NCI-H460 (cell line): ENCODE results near the gene FCN3. TPM values are rescaled to one million over a fixed set of nuclear protein-coding genes. Genes with fewer than 3 reads are reported as not detected.

ENCODE experiments used
- DNase-seq: peaks from one replicate; pipeline ENCODE4 v3.0.0-alpha.2; 2016; ENCODE audit warnings: low read depth; ENCODE audit errors: extremely low read depth
- total RNA-seq: library from RNA; depleted of rRNA; stranded (reverse); fragments of >200 nt; shearing (Covaris generic); gene quantifications from 2 replicates; pipeline ENCODE4 v1.2.3, GENCODE V29; 2014

The FCN3 gene
- total RNA-seq, 1 experiment from 2014 or later, result not detected

GRCh38 chr1:27361044-27361402 lies 13.6 kb downstream of the FCN3 start:
- DNase-seq, result no peak

DNA sequence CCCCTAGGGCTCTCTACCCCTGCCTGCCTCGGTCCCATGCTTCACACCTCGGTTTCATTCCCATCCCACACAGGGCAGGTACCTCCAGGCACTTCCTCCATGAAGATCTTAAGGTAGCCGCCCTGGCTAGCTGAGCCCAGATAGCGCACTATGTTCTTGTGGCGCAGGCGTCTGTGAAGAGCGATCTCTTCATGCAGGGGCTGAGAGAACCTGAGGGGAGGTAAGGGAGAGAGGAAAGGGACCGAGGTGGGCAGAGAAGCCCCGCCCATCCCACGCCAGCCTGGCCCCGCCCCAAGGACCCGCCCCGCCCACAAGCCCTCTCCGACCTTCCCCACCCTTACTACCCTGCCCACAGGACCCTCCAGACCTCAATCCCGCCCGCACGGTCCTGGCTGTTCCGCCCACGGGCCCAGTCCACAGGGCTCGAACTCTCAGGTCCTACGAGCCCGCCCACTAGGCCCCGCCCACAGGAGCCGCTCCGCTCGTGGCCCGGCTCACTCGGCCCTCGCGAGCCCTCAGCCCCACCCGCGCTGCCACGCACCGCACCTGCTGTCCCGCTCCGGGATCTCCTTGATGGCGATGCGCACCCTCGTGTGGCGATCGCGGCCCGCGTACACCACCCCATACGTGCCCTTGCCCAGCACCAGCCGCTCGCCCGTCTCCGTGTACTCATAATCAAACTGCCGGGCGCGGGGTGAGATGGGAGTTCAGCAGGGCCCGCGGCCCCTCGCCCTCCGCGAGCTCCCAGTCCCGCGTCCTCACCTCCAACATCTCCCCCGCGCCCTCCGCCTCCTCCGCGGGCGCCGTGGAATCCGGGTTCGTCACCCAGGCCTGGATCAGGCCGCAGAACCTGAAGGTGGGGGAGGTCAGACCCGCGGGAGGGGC lies 14.2 kb downstream of the FCN3 start:
- DNase-seq, result no peak

GRCh38 chr1:27359822-27360158 lies 14.8 kb downstream of the FCN3 start:
- DNase-seq, result no peak

- DNase-seq, result no peak
These were observed 15.7 kb downstream of the FCN3 start for GRCh38 chr1:27358928-27359313.

DNA sequence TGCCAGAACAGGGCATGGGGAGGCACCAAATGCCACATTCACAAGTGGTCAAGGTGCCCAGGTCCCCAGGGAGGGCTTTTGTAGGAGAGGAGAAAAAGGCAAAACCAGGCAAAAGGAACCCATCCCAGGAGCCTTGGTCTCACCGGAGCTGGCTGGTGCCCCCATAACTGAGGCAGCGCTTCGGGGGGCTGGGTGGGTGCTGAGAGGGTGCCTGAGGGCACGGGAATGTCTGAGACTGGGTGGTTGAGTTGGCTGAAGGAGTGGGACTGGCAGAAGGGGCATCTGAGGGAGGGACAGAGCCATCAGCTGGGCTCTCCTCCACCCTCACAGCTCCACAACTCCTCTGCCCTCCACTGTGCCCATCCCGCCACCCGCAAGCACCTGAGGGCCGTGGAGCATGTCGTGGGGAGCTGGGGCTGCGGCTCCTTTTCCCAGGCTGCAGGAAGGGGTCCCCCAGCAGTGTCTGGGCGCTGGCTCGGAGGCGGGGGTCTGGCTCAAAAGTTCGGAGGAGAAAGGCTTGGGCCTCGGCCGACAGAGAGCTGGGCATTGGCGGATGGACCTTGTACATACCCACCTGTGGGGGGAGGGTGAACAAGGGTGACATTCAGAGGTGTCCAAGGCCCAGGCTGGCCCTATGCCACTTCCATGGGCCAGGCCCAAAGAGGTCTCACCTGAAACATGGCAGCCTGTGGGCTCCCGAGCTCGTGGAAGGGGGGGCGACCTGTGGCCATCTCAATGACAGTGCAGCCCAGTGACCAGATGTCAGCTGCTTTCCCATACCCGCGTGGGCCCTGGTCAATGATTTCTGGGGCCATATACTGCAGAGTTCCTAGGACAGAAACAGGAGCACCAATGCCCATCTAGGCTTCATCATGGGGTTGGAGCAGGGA lies 16.3 kb downstream of the FCN3 start:
- DNase-seq, result no peak

- no peak for DNase-seq
These were observed 17.2 kb downstream of the FCN3 start for GRCh38 chr1:27357281-27358037.

- no peak for DNase-seq
These were observed 17.9 kb downstream of the FCN3 start for GRCh38 chr1:27356619-27357280.

DNA sequence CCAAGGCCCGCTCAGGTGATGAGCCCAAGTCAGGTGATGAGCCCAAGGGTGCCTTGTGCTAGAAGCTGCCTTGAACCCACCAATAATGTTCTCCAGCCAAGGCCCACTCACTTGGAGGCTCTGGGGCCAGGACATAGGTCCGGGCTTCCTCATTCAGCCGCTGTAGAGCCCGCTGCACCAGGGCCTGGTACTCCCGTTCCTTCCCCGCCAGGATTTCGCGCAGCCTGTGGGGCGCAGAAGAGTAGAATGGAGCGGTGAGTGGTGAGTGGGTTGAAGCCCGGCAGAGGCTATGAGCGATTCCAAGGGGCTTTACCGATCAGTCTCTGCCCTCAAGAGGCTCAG lies 18.4 kb downstream of the FCN3 start:
- no peak for DNase-seq

GRCh38 chr1:27355683-27356082 lies 18.9 kb downstream of the FCN3 start:
- DNase-seq, result no peak

GRCh38 chr1:27353629-27354028 lies 21.0 kb downstream of the FCN3 start:
- DNase-seq, result no peak

- no peak for DNase-seq
These were observed 21.5 kb downstream of the FCN3 start for GRCh38 chr1:27353166-27353565.

DNA sequence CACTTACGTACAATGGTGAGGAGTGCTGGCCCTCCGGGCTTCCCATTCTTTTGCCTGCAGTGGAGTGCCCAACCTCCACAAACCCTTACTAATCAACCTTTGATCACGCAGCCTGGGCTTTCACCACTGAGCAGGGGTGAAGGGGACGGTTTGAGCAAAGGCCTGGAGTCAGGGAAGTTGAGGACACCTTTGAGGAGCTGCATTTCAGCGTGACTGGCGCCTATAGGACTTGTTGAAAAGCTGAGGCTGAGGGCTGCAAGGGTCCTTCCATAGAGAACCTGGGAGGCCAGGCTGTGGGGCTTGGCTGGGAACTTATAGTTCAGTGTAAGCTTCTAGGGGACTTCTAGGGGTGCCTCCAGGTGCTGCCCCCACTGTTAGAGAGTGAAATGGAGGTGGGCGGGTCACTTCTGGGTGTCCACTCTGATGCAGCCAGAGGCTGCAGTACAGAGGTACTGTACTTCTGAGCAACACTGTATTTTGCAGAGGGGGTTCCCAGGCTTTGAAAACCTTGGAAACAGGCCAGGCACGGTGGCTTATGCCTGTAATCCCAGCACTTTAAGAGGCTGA lies 23.0 kb downstream of the FCN3 start:
- DNase-seq, result no peak

GRCh38 chr1:27350663-27351540 lies 23.7 kb downstream of the FCN3 start:
- no peak for DNase-seq

GRCh38 chr1:27349784-27350662 lies 24.6 kb downstream of the FCN3 start:
- DNase-seq, result no peak

DNA sequence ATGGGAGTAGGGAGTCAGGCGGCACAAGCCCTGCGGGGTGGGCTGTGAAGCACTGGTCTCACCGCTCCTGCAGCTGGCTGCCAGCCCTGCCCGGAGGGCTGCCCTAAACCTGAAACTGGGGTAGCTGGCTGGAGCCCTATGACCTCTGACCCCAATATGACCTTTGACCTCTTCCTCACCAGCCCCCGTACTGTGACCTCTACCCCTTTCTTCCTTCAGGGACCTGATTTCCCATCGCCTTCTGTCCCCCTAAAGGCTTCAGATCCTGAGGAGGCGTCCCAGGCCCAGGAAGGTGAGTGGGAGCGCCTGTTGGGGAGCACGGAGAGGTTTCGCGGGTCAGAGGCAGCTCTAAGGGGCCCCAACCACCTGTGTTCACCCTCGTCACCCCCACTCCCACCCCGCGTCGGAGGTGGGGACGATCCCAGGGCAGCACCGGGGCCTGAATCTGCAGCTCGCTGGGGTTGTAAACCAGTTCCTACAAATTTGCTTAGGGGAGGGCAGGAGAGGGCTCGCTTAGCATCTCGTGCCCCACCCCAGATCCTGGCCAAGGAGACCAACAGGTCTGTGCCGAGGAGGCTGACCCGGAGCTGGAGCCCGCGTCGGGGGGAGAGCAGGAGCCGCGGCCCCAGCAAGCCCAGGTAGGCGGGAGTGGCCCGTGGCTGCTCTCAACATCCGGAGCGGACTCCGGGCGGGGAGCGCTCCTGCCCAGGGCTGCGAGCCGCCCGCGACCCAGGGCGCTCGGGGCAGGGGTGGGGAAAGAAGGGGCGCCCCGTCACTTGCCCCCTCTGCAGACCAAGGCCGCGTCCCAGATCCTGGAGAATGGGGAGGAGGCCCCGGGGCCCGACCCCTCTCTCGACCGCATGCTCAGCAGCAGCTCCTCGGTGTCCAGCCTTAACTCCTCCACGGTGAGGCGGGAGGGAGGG lies 25.5 kb downstream of the FCN3 start:
- no peak for DNase-seq

GRCh38 chr1:27346991-27347624 lies 27.5 kb downstream of the FCN3 start:
- DNase-seq, result no peak

- no peak for DNase-seq
These were observed 28.3 kb downstream of the FCN3 start for GRCh38 chr1:27346357-27346756.
